Activated CD4-positive, alpha-beta T cell treated with anti-CD3 and anti-CD28 coated beads, Interleukin-2, amount 50 U/mL, for 16 hours (primary cell): Measurements from ENCODE around the gene EFNA2.
"Not testable (repeated sequence)": the region's sequence is repeated elsewhere in the genome, so short reads cannot be mapped to it uniquely, and the experiment has no call there.

Experiments used
- DNase-seq: peaks from one replicate; pipeline ENCODE4 v3.0.0-alpha.2; 2020

EFNA2 gene

DNA sequence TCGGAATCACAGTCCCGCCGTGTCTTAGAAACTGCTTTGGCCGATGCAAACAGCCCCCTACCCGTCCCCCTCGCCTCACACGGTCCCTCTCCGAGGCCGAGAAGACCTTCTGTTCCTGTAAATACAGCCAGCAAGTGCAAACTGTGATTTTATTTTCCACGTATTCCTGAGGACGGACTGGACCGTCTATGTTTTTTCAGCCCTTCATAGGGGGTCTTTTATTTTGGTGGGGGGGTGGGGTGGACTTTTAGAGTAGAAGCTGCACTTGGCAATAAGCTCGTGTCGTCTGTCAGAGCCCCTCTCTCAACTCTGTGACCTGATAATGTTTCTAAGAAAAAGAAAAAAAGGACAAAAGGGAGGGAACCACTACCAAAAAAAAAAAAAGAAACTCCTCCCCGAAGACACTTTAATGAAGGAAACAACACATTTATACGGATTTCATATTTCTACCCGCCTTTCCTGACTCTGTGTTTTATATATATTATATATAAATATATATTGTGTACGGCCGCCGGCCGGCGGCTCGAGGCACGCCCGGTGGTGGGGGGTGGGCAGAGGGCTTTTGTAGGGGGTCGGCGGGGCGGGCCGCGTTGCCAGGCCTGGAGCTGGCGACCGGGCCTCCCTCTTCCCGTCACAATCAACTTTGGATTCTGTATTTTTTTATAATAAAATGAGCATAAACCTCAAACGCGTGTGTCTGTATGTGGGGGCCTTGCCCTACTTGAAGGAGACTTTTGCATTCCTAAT lies 15.2 kb downstream of the EFNA2 start:
- DNase-seq = no peak

DNA sequence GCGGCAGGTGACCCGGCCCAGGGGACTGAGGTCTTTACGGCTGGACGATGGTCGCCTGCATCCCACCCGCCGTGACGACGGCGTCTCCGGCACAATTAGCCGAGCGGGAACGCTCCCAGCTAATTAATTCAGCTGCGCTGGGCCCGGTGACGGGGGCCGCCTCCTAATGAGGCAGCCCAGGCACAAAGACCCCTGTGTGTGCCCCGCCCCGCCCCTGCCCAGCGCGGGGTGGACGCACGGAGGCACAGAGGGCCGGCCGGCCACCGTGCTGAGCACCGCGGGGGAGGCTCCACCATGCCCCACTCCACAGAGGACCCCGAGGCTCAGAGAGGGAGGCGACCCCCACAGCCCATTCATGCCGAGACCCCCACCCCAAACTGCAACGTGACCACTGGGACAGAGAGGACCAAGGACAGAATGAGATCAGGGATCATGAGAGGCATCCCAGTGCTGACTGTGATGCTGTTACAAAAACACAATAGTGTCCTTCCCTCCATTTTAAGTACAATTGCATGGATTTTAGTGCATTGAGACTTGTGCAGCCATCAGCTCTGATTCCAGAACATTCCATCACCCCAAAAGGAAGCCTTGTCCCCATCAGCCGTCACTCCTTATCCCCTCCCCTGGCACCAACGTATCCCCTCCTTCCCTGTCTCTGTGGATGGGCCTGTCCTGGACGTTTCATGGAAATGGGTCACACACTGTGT lies 17.0 kb downstream of the EFNA2 start:
- DNase-seq = no peak

DNA sequence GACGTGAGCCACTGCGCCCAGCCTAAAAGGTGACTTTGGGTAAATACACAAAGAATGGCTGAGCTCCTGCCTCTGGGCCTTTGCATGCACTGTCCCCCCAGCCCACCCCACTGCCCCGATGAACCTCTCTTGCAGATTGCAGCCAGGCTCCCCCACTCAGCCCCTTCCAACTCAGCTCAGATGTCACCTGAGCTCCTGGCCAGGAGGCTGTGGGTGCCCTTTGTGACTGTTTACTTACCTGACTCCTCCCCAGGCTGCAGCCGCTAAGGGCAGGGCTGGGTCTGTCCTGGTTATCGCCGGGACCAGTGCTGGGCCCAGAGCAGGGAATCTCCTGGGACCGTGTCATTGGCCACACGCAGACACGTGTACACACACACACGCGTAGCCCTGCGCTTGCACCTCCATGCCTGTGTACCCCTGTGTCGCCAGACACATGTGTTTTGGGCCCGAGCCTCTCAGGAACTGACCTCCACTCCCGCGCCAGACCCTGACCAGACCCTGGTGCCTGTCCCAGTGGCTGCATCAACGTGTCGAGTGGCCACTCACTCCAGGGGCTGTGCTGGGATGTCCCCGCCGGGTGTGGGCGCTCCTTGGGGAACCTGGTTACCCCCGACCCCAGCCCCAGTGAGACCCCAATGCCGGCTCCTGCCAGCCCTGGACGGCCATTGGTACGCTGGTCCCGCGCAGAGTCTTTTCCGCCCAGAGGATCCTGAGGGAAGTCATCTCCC lies 18.7 kb downstream of the EFNA2 start:
- DNase-seq = no peak

DNA sequence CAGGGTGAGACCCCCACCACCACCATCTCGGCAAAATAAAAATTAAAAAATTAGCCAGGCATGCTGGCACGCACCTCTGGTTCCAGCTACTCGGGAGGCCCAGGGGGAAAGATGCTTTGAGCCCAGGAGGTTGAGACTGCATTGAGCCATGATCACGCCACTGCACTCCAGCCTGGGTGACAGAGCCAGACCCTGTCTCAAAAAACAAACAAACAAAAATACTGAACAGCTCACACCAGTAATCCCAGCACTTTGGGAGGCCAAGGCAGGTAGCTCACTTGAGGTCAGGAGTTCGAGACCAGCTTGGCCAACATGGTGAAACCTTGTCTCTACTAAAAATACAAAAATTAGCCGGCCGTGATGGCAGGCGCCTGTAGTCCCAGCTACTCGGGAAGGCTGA lies 19.7 kb downstream of the EFNA2 start:
- DNase-seq = not testable (repeated sequence)

DNA sequence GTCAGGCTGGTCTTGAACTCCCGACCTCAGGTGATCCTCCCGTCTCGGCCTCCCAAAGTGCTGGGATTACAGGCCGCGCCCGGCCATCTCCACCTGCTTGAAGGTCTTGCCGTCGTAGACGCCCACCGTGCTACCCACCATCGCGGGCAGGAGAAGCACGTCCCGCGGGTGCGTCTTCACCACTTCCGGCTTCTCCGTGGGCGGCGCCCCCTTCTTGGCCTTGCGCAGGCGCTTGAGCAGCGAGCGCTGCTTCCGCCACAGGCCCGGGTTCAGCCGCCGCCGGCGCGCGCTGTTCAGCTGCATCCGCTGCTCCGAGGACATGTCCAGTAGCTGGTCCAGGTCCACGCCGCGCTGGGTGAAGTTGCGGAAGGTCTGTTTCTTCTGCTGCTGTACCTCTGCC lies 21.6 kb downstream of the EFNA2 start:
- no peak for DNase-seq

DNA sequence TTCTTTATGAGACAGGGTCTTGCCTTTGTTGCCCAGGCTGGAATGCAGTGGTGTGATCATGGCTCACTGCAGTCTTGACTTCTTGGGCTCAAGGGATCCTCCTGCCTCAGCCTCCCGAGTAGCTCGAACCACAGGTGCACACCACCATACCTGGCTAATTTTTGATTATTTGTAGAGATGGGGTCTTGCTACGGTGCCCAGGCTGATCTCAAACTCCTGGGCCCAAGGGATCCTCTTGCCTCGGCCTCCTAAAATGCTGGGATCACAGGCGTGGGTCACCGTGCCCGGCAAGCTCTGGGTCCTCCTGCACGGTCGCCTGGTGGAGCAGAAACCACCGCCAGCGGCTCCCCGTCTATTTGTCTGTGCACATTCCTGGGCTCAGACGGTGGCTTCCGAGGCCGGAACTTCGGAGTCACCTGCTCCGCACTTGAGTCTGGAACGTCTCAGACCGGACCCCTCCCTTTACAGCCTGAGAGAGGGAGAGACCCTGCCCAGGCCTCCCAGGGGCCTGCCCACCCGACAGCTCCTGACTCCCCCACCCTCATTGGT lies 22.2 kb downstream of the EFNA2 start:
- DNase-seq = no peak

DNA sequence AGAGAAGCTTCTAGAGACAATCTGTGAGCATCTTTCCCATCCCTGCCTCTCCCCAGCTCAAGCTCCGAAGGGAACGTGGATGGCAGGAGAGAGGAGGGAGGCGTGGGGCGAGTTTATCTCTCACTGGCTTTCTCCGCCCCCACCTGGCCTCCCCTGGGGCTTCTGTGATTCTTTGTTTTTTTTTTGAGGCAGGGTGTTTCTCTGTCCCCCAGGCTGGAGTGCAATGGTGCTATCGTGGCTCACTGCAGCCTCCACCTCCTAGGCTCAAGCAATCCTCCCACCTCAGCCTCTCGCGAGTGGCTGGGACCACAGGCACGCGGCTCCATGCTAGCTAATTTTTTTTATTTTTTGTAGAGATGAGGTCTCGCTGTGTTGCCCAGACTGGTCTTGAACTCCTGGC lies 23.0 kb downstream of the EFNA2 start:
- no peak for DNase-seq

DNA sequence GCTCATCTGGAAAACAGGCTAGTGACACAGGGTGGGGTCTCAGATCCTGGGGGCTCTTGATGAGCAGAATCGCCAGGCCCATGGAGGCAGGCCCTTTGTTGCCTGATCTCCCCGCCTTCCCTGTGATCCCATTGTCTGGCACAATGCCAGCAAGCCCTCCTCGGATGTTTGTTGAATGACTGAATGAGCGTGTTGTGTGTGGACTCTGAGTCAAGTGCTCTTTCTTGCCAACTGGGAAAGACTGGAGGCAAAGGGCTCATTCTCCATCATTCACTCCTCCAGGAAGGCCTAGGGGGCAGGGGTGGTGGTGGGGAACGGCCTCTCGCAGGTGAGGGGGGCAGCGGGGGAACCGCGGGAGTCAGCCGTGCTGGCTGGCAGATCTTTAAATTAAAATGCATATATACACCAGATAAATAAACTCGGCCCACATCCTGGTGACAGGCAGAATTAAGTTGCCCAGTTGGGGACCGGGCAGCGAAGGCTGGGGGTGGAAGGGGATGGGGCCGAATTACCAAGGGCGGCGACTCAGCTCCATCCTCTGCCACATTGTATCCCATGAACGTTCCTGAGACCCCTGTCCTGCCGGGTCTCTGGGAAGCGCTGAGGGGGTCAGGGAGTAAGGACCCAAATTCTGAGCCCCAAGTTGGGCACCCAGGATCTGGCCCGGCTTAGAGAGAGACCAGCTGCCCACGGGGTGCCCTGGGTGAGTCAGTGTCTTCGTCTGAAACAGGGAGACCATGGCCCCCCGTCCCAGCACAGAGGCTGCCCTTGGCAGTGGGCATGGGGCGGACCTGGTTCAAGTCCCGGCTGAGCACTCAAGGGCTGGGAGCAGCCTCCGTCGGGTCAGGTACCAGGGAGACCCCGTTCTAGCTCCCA lies 24.5 kb downstream of the EFNA2 start:
- no peak for DNase-seq

DNA sequence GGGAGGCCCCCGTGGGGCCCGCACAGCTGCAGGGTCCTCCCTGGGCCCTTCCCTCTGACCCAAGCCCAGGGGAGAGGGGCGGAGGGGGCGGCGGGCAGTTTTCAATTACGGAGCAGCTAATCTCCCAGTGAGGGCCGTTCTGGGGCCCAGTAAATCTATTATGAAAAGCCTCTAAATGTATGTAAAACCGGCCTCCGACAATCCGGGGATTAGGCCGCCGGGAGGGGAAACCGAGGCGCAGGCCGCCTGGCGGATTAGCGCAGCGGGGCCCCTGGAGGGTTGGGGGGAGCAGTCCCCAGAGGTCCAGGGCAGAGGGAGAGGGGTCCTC lies 25.1 kb downstream of the EFNA2 start:
- DNase-seq = no peak

DNA sequence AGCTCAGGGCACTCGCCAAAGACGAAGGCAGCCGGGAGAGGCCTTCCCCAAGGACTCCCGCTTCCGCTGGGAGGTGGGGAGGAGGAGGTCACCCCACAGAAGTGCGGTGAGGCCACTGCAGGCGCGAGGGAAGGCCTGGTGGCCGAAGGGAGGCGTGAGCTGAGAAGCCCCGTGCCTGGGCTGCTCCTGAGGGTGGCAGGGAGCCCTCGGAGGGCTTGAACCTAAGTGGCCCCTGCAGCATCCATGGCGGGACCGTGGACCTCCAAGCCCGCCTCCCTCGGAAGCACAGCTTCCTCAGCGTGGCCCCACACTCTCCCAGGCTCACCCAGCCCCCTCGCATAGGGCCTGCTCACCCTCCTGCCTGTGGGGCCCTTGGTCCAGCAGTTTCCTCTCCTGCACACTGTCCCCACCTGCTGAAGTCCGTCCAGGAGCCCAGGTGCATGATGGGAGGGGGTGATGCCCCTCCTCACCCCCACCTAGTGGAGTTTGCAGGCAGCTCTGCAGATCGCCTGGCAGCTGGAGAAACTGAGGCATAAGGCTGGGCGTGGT lies 25.9 kb downstream of the EFNA2 start:
- DNase-seq = no peak

DNA sequence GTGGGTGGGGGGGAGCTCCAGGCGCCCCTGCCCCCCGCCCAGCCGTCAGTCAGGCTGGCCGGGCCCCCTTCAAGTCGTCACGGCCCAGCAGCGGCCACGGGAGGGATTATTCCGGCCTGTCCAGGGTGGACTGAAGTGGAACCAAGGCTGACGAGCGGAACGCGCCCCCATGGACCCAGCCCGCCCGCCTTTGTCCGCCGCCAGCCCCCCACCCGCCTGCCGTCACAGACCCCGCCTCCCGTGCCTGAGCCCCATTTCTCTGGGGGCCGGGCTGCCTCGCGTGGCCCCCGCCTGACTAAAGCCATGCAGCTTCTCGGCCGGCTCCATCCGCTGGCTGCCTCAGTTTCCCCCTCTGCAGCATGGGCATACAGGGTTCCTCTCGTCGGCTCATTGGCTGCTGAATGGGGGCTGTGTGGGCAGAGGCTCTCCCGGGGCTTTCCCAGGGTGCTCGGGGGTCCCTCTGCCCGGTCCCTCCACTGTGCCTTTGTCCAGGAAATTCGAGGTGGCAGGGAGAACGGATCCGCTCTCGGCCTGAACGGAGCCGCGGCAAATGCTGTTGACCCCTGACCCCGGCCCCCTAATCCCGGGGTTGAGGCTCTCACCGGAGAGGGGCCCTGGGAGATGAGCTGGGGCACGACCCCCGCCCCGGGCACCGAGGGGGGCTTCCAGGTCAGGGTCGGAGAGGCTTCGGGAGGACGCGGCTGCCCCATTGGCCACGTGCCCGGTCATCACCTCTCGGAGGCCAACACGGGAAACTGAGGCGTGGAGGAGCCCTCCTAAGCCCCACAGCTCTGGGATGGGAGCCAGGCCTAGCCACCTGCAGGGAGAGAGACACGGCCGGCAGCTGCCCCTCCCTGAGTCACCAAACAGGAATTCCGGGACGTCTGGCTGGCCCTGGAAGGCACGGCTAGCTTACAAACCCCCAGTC lies 27.4 kb downstream of the EFNA2 start:
- no peak for DNase-seq

DNA sequence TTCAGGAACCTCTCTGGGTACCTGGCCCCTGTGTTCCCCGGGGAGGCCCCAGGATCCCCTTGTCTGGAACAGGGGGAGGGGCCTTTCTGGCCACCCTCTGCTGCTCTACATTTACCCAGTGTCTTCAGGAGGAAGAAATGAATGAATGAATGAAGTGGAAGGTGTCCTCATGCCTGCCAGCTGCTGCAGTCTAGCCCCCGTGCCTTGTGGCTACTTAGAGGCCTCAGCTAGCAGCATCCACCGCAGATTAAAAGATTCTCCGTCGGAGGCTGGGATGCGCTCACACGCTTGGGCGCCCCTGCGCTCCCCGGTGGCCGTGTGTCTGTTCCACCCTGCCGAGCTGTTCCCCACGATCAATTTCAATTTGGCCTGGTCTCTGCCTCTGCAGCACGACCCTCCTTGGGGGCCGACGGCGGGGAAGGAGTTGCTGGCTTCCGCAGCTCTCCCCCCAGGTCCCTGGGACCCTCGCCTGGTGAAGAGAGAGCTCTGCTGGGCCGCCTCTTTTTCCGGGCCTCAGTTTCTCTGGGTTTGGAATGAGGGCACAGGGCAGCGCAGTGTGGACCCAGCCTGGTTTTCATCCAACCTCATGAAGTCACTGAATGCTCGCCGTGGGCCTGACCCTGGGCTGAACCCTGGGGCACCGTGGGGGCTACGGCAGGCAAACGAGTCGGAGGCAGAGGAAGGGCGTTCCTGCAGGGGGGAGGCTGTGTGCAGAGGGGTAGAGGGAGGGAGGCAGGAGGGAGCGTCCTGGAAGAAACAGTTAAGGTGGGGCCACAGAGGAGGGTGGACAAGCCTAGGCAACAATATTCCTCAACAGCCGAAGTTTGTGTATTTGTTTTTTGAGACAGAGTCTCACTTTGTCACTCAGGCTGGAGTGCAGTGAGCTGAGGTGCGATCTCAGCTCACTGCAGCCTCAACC lies 28.3 kb downstream of the EFNA2 start:
- no peak for DNase-seq

DNA sequence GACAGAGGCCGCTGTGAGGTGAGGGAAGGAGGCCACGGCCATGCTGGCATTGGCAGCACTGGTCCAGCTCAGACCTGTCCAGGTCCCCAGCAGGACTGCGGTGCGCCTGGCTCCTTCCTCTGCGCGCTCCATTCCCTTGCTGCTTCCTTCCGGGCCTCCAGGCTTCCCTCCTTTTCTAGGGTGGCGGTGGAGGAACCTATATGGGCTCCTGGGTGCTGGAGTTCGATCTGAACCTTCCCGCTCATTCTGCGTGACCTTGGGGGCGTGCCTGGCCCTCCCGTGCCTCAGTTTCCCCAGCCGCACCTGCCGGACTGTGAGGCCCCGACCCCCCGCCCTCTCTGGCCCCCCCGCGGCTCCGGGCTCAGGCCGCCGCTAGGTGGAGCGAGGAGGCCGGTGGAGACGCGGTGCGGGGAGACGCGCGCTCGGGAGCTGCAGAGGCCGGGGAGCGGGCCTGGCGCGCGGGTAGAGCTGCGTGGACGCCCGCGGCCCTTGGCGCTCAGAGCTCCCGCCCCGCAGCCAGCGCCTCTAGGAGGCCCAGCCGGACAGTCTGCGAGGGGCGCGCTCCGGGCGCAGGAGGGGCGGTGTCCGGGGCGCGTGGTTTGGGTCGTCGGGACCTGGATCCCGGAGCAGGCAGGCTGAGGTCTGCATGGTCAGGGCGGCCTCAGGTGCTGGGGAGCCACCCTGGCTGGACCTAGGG lies 29.9 kb downstream of the EFNA2 start:
- DNase-seq = peak; percentile 8

DNA sequence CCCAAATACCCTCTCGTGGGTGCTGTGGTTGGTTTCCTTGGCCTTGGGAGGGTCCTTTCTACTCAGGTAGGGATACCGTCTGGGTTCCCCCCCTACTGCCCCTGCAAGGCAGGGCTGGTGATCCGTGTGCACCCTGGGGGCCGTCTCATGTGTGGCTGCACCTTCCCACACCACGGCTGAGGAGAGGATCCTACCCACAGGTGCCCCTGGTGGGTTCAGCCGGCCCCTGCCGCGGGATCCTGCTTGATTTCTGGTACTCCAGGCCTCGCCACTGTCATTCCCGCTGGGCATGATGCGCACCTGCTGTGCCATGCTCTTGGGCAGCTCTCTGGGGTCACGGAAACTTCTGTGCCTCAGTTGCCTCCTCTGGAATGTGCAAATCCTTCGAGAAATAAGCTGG lies 30.8 kb downstream of the EFNA2 start:
- no peak for DNase-seq

DNA sequence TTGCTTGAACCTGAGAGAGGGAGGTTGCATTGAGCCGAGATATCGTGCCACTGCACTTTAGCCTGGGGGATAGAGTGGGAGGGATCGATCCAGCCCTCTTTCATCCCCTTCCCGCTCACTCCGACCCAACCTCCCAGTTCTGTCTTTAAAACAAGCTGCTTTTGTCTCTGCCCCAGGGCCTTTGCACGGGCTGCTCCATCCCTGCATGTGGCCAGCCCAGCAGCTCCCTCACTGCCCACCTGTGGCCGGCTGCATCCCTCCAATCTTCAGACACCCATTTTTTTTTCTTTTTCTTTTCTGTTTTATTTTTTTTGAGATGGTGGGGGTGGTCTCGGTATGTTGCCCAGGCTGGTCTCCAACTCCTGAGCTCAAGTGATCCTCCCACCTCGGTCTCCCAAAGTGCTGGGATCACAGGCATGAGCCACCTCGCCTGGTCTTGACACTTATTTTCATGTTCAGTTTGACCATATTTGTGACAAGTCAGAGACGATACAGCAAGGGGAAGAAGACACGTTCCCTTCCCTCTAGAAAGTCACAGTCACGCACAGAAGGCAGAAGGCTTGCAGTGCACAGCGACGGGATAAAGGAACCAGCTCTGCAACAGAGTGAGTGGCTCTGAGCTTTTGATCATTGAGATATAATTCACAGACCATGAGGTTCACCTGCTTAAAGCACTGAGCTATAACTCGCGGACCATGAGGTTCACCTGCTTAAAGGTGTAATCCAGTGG lies 31.8 kb downstream of the EFNA2 start:
- no peak for DNase-seq

DNA sequence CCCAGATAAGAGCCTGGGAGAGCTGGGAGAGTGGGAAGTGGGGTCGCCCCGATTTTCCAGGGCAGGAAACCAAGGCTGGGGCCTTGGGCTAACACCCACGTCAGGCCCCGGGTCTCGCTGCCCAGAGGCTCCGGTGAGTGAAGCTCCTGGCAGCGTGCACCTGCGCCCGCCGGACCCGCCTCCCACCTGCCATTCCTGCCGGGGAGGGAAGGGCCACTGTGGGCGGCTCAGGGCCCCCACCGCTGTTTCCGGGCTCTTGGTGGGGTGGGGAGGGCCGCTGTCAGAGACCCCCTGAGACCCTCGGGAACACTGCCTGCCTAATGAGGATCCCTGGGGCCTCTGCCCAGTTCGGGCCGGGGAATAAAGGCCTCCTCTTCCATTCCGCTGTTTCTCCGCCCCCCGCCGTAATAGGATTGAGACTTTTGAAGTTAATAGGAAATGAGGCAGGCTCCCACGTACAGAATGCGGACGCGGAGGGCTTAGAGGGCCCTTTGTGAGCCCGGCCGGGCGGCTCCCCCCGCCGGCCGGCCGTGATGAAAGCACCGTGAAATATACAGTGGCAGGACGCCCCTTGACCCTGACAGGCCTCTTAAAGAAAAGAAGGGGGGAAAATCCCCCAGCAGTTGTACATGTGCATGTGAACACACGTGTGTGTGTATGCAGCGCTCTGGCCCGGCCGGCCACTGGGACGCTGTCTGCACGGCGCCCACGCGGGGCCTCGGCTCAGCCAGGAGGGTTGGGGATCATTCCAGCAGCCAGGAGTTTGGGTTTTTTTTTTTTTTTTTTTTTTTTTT lies 33.2 kb downstream of the EFNA2 start:
- DNase-seq = no peak

DNA sequence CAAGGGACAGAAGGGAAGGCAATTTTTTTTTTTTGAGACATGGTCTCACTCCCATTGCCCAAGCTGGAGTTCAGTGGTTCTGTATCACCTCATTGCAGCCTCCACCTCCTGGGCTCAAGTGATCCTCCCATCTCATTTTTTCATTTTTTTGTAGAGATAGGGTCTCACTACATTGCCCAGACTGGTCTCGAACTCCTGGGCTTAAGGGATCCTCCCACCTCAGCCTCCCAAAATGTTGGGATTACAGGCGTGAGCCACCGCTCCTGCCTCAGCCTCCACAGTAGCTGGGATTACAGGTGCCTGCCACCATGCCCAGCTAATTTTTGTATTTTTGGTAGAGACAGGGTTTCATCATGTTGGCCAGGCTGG lies 34.6 kb downstream of the EFNA2 start:
- DNase-seq = not testable (repeated sequence)

DNA sequence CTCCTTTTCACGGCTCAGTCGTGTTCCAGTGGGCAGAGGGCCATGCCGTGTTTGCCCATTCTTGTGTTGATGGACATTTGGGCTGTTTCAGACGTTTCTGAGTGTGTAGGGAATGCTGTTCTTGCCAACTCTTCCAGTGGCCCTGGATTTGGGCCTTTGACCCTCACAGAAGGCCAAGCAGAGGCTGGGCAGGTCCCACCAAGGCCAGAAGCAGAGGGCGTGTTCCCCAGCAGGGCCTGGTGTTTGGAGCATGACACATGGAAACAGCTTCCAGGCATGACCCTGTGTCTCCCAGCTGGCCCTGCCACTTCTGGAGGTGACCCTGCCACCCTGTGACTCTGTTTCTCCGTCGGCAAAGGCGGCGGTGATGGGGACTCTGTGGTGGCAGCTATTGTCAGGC lies 35.9 kb downstream of the EFNA2 start:
- DNase-seq = no peak
